ENCODE measurements around the gene SHANK1.
"Not testable (repeated sequence)": the region's sequence is repeated elsewhere in the genome, so short reads cannot be mapped to it uniquely, and the experiment has no call there.

GRCh38 chr19:50618379-50618778 is 101.2 kb downstream of the SHANK1 start:
- TF ChIP-seq, protein P1, sequence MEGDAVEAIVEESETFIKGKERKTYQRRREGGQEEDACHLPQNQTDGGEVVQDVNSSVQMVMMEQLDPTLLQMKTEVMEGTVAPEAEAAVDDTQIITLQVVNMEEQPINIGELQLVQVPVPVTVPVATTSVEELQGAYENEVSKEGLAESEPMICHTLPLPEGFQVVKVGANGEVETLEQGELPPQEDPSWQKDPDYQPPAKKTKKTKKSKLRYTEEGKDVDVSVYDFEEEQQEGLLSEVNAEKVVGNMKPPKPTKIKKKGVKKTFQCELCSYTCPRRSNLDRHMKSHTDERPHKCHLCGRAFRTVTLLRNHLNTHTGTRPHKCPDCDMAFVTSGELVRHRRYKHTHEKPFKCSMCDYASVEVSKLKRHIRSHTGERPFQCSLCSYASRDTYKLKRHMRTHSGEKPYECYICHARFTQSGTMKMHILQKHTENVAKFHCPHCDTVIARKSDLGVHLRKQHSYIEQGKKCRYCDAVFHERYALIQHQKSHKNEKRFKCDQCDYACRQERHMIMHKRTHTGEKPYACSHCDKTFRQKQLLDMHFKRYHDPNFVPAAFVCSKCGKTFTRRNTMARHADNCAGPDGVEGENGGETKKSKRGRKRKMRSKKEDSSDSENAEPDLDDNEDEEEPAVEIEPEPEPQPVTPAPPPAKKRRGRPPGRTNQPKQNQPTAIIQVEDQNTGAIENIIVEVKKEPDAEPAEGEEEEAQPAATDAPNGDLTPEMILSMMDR (IDR thresholded peaks at IDR 0.05): not testable (repeated sequence)
- TF ChIP-seq EZH2 (IDR thresholded peaks at IDR 0.05): not testable (repeated sequence)
